Tibial artery (tissue), 4 donors: ENCODE measurements around the gene SPATA9.

Source experiments
- DNase-seq, 2 donors: peaks; one replicate each; pipeline ENCODE4 v3.0.0-alpha.2; 2019
- H3K27ac ChIP-seq, 2 donors: fragments of 200-600 bp; sonication (generic) in 1 of 2; 1 replicate in 1 of 2; 2 replicates in 1 of 2; pipeline ENCODE4 v1.5.1; 2018 to 2019; ENCODE audit warnings: mild to moderate bottlenecking in 1 of 2
- H3K27me3 ChIP-seq, 2 donors: fragments of 200-600 bp; sonication (generic) in 1 of 2; one replicate each; pipeline versions ENCODE4 v1.5.1 to v1.6.0; 2016 to 2019
- H3K36me3 ChIP-seq, 3 donors: fragments of 200-600 bp; sonication (generic) in 2 of 3; one replicate each; pipeline ENCODE4 v1.5.1; 2016 to 2019; ENCODE audit warnings: mild to moderate bottlenecking in 2 of 3
- H3K4me1 ChIP-seq, 4 donors: fragments of 200-600 bp; sonication (generic) in 2 of 4; 1 replicate in 3 of 4; 2 replicates in 1 of 4; pipeline ENCODE4 v1.5.1; 2016 to 2019
- H3K4me3 ChIP-seq, 2 donors: fragments of 200-600 bp; sonication (generic) in 1 of 2; 1 replicate in 1 of 2; 2 replicates in 1 of 2; pipeline ENCODE4 v1.5.1; 2018 to 2019; ENCODE audit warnings: mild to moderate bottlenecking in 2 of 2
- H3K9me3 ChIP-seq, 3 donors: fragments of 200-600 bp; sonication (generic) in 1 of 3; one replicate each; pipeline ENCODE4 v1.5.1; 2016 to 2019
- intact Hi-C: fragments of 100-400 bp; cut with DNase I; formaldehyde crosslinking; loops from one replicate; pipeline ENCODE4 v1.15.0; 2023; ENCODE audit warnings: low total_unique reads
- TF ChIP-seq, protein P1 (sequence below), 2 experiments: fragments of 200-600 bp in 1 of 2; fragments of 450-650 bp in 1 of 2; IDR thresholded peaks; one replicate each; pipeline ENCODE4 v1.5.1; 2017 to 2019; ENCODE audit warnings: antibody characterized with exemption in 2 of 2, mild to moderate bottlenecking in 1 of 2, moderate library complexity in 1 of 2

Gene SPATA9

GRCh38 chr5:95686651-95687050, 3.9 kb upstream of the SPATA9 start:
- H3K9me3 ChIP-seq = no peaks in the 10 kb centered on the region
- no peak overlapping the region for H3K4me3 ChIP-seq
- TF ChIP-seq, protein P1, sequence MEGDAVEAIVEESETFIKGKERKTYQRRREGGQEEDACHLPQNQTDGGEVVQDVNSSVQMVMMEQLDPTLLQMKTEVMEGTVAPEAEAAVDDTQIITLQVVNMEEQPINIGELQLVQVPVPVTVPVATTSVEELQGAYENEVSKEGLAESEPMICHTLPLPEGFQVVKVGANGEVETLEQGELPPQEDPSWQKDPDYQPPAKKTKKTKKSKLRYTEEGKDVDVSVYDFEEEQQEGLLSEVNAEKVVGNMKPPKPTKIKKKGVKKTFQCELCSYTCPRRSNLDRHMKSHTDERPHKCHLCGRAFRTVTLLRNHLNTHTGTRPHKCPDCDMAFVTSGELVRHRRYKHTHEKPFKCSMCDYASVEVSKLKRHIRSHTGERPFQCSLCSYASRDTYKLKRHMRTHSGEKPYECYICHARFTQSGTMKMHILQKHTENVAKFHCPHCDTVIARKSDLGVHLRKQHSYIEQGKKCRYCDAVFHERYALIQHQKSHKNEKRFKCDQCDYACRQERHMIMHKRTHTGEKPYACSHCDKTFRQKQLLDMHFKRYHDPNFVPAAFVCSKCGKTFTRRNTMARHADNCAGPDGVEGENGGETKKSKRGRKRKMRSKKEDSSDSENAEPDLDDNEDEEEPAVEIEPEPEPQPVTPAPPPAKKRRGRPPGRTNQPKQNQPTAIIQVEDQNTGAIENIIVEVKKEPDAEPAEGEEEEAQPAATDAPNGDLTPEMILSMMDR (IDR thresholded peaks at IDR 0.05) = no peak
- no peak overlapping the region for H3K27ac ChIP-seq
- DNase-seq = no peak
- H3K27me3 ChIP-seq = no peaks in the 10 kb centered on the region
- no peaks in the 10 kb centered on the region for H3K36me3 ChIP-seq
- intact Hi-C loops = no loop called here
- H3K4me1 ChIP-seq = no peaks in the 10 kb centered on the region

DNA sequence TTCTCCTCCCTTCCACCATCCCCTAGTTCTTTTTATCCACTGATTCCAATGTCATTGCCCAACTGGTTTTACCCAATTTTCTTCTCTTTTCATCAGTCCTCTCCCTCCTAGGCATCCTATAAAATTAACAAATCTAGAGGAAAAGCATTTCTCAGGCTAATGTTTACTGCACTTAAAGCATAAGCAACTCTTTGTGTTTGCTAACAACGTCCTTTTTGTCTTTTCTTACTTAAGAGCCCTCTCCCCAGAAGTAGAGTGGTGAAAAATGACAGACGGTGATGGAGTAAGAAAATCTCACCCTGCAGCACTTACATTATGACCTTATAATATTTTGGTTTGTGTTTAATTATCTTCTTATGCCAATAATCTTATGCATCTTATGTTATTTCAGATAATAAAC, 1.6 kb upstream of the SPATA9 start:
- no peaks in the 10 kb centered on the region for H3K4me1 ChIP-seq
- no peak for DNase-seq
- H3K27ac ChIP-seq = no peak overlapping the region
- intact Hi-C loops = no loop called here
- no peaks in the 10 kb centered on the region for H3K9me3 ChIP-seq
- H3K4me3 ChIP-seq = no peak overlapping the region
- TF ChIP-seq, protein P1 (IDR thresholded peaks at IDR 0.05) = no peak
- H3K36me3 ChIP-seq = no peaks in the 10 kb centered on the region
- H3K27me3 ChIP-seq = no peaks in the 10 kb centered on the region

- intact Hi-C loops = no loop called here
- TF ChIP-seq, protein P1 (IDR thresholded peaks at IDR 0.05) = no peak
- H3K27ac ChIP-seq = no peak overlapping the region
- H3K4me1 ChIP-seq = peaks cover 0 to 14% (median 9%) of the 10 kb centered on the region in 4 donors
- no peak overlapping the region for H3K4me3 ChIP-seq
- no peaks in the 10 kb centered on the region for H3K36me3 ChIP-seq
- DNase-seq = no peak
- H3K9me3 ChIP-seq = no peaks in the 10 kb centered on the region
- no peaks in the 10 kb centered on the region for H3K27me3 ChIP-seq
Observed at GRCh38 chr5:95673081-95673480, 9.7 kb downstream of the SPATA9 start.

DNA sequence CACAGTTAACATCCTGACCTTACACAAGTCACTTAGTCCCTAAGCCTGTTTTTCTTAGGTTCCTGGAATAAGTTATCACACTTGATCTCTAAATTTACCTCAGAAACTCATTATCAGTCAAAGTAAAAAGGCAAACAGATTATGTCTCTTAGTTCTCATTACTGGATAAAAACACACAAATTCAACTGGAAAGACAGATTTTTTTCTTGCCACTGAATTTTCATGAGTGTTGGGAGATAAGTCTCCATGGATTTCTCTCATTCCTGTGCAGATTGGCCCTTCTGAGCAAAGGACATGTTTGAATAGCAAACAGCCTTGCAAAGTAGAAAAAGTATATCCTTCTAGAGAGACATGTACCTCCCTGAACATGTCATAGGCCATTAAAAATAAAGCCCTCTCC, 10.2 kb downstream of the SPATA9 start:
- H3K9me3 ChIP-seq = no peaks in the 10 kb centered on the region
- H3K36me3 ChIP-seq = no peaks in the 10 kb centered on the region
- H3K4me3 ChIP-seq = no peak overlapping the region
- H3K27ac ChIP-seq = no peak overlapping the region
- no peaks in the 10 kb centered on the region for H3K27me3 ChIP-seq
- intact Hi-C loops = no loop called here
- TF ChIP-seq, protein P1 (IDR thresholded peaks at IDR 0.05) = no peak
- H3K4me1 ChIP-seq = peaks cover 0 to 14% (median 9%) of the 10 kb centered on the region in 4 donors
- DNase-seq = no peak

GRCh38 chr5:95671826-95672225, 11.0 kb downstream of the SPATA9 start:
- TF ChIP-seq, protein P1 (IDR thresholded peaks at IDR 0.05) = no peak
- intact Hi-C loops = no loop called here
- Histone ChIP-seq H3K27ac (no peak overlapping the region), H3K9me3 (no peaks in the 10 kb centered on the region), H3K27me3 (no peaks in the 10 kb centered on the region), H3K36me3 (no peaks in the 10 kb centered on the region), H3K4me1 (peaks cover 0 to 14% (median 9%) of the 10 kb centered on the region in 4 donors), H3K4me3 (no peak overlapping the region)
- DNase-seq = no peak

- H3K4me1 ChIP-seq = peaks cover 0 to 14% (median 9%) of the 10 kb centered on the region in 4 donors
- TF ChIP-seq, protein P1 (IDR thresholded peaks at IDR 0.05) = no peak
- H3K36me3 ChIP-seq = no peaks in the 10 kb centered on the region
- intact Hi-C loops = no loop called here
- no peak for DNase-seq
- no peak overlapping the region for H3K27ac ChIP-seq
- H3K9me3 ChIP-seq = no peaks in the 10 kb centered on the region
- no peak overlapping the region for H3K4me3 ChIP-seq
- H3K27me3 ChIP-seq = no peaks in the 10 kb centered on the region
Observed at GRCh38 chr5:95670568-95670967, 12.2 kb downstream of the SPATA9 start.
